ENCODE data around the gene MRPS27.

The MRPS27 gene

DNA sequence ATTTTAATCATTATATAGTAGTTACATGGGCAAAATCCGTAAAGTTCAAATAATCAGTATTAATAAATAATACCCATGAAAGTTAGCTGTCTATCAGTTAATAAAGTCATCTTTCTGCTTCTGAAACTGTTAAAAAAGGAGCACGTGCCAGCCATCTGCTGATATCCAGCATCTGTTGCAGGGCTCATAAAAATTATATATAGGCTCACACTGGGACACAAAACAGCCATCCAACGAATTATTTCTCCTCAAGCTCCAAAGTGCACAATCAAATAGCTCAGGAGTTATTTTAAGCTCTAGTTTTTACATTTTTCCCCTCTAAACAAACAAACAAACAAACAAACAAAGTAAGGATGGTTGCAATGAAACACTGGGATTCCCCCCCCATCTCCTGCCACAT, 48.3 kb downstream of the MRPS27 start:
- in situ Hi-C loops (cut with MboI; ENCODE audit: low pct_unique_long_range_greater_than_20kb, low sequenced_read_pairs): no loop called here
- no peak for DNase-seq

DNA sequence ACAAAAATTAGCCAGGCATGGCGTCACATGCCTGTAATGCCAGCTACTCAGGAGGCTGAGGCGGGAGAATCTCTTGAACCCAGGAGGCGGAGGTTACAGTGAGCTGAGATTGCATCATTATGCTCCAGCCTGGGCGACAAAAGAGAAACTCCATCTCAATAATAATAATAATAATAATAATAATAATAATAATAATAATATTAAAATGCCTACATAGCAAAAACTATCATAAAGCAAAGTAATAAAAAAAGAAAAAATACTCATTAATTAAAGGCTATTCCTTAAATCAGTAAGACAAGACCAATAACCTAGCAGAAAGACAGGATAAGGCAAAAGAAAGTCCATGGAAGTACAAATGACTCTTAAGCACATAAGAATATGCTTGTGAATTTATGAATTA, 50.0 kb downstream of the MRPS27 start:
- in situ Hi-C loops (cut with MboI; ENCODE audit: low pct_unique_long_range_greater_than_20kb, low sequenced_read_pairs): no loop called here
- DNase-seq: no peak

- in situ Hi-C loops (cut with MboI; ENCODE audit: low pct_unique_long_range_greater_than_20kb, low sequenced_read_pairs): no loop called here
- no peak for DNase-seq
Measured at GRCh38 chr5:72269411-72269780, 50.6 kb downstream of the MRPS27 start.

DNA sequence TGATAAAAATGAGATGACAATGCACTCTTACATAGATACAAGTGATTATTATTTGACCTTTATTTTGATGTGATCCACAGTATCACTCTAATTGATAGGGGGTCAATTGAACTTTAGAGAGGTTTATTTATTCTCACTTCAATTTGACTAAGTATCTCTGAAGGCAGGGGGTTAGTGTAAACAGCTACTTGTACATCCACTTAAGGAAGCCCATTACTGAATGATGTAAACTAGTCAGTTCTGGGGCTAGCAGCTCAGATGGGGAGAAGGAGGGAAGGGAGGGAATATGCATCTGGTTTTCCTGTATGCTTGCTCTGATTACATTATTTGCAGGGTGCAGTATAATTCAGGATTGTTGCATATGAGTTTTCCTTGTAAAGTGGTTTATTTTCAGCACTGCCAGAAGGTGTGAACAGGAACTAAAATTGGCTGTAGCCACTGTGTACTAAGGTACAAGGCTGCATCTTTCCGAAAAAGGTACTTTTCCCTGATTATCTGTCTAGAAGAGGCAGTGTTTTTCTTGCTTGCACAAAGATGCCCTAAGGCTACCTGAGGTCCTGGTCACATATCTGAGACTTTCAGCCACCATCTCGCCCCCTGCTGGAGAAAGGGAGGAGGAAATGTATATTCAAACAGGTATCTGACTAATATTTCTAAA, 51.2 kb downstream of the MRPS27 start:
- in situ Hi-C loops (cut with MboI; ENCODE audit: low pct_unique_long_range_greater_than_20kb, low sequenced_read_pairs): no loop called here
- DNase-seq: peak; percentile 20

GRCh38 chr5:72268260-72268659, 51.8 kb downstream of the MRPS27 start:
- in situ Hi-C loops (cut with MboI; ENCODE audit: low pct_unique_long_range_greater_than_20kb, low sequenced_read_pairs): no loop called here
- no peak for DNase-seq

DNA sequence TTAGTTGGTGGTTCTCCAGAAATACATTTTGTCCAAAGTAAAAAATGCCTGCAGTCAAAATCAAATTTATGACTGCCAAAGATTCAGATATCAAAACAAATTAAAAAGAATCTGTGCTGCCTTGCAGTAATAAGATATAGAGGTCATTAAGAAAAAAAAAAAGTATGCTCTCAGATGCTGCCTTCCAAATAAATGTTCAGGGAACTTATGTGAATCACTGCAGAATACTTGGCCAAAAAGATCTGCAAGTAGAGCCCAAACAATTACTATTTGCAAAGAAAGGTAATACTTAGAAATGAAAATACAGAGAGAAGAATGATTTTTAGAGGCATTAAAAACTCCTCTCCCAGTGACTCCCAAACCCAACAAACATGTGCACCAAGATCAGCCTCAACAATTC, 52.4 kb downstream of the MRPS27 start:
- in situ Hi-C loops (cut with MboI; ENCODE audit: low pct_unique_long_range_greater_than_20kb, low sequenced_read_pairs): no loop called here
- DNase-seq: no peak

GRCh38 chr5:72266862-72267261, 53.2 kb downstream of the MRPS27 start:
- in situ Hi-C loops (cut with MboI; ENCODE audit: low pct_unique_long_range_greater_than_20kb, low sequenced_read_pairs): no loop called here
- no peak for DNase-seq

DNA sequence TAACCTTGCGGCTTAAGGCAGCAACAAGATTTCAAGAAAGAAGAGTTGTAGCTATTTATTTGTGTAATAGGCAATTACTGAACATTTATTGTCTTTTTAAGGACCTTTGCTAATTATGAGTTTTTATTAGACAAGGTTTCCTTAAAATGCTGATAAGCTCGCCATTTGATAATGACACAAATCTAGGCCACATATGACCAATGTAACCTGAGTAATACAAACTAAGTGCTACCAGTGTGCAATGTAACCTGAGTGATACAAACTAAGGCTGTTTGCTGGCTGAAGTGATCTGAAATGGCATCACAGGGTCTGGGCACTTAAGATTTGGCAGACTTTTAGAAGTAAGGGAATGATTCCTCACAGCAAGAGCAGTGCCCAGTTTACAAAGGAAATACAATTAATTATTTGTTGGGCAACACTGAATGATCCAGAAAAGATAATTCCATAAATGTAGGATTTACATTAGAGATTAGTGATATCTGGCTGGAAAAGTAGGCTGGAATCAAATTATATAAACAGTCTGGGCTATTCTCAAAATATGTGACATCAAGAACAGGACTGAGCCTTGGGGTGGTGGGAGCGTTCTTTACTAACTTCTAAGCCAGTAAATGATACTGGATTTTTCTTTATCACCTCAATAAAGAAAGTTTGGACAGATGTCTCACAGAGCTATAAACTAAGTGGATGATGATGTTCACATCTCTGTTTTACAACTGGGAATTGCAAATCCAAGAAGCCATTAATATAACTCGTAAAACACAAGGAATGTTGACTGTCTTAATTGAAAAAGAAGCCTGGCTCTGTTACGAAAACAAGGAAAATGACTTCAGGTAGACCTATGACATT, 54.8 kb downstream of the MRPS27 start:
- no peak for DNase-seq
- in situ Hi-C loops (cut with MboI; ENCODE audit: low pct_unique_long_range_greater_than_20kb, low sequenced_read_pairs): no loop called here

DNA sequence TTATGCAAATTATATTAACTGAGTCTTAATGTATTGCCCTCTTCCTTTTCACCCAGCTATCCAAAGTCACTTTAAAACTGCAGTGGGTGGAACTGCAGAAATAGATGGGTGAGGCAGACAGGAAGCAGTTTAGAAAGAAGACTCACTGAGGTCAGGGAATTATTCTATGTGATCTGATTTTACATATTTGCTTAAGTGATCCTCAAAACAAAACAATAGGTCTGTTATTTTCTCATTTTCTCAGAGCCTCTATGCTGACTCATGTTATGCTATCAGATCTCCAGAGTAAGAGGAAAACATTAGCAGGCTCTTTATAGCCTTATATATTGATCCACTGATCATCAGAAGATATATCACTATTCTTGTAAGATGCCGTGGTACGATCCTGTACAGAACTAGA, 63.5 kb downstream of the MRPS27 start:
- in situ Hi-C loops (cut with MboI; ENCODE audit: low pct_unique_long_range_greater_than_20kb, low sequenced_read_pairs): no loop called here
- DNase-seq: no peak

DNA sequence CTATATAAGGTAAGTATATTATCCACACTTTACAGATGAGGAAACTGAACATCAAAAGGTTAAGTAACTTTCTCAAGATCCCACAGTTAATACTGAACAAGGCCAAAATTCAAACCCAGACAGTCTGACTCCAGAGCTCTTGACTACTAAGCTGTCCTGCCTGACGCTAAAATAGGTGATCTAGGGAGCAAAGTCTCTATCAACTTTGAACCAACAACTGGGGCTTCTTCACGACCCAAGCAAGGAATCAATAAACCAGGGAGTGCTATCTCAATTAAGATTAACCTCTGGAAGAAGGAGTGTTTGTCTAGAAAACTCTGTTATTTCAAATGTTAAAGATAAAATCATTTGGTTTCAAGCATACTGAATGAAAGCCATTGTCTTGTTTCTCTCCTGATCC, 64.4 kb downstream of the MRPS27 start:
- in situ Hi-C loops (cut with MboI; ENCODE audit: low pct_unique_long_range_greater_than_20kb, low sequenced_read_pairs): no loop called here
- DNase-seq: no peak

DNA sequence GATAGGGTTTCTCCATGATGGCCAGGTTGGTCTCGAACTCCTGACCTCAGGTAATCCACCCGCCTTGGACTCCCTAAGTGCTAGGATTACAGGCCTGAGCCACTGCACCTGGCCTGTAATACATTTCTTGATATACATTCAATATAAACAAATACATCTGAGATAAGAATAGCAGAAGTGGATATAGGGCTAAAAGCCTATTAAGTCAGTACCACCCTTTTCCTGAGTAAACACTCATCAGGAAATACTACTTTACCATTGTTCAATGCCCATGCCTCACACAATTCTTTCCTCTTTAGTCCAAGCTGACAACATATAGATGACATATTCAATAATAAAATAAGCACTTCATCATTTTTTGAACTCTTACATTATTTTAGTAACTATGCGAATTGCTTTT, 64.8 kb downstream of the MRPS27 start:
- in situ Hi-C loops (cut with MboI; ENCODE audit: low pct_unique_long_range_greater_than_20kb, low sequenced_read_pairs): no loop called here
- no peak for DNase-seq

DNA sequence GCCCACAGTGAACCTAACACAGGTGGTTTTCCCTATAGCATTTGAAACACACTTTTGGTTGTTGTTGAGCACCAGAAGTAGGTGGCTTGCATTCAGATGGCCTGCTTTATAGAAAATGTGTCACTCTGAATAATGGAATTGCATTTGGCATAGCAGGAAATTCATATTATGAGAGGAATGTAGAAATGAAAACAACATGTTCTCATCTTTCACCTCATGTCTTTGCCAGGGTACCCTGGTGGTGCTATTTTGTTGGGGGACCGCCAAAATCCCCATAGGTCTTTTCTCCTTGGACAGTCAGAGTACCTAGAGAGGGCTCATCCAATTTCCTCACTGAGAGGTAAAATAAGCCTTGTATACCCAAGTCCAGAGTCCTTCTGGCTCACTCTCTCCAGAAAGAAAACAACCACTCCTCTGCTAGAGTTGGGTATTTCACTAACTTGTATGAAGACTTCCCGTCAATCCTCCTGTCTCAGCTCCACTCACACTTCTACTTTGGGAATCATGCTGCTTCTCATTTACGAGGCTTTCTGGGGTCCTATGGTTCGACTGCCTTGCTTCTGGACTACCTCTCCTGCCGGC, 67.4 kb downstream of the MRPS27 start:
- no peak for DNase-seq
- in situ Hi-C loops (cut with MboI; ENCODE audit: low pct_unique_long_range_greater_than_20kb, low sequenced_read_pairs): no loop called here

DNA sequence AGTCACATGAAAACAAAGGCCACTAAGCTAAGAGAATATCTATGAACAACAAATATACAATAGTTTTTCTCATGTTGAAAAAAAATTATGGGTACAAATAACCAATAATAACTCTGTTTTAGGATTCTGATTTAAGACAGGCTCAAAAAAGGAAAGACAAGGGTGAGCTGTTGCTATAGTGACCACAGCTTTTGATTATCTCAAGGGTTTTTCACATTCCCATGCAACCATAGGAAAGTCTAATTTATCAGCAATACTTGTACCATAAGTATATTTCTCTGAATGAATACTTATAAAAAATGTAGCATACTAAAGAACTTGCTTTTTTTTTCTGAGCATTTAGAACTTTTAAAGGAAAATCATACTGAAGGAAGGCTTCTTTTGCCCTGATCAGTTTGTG, 68.0 kb downstream of the MRPS27 start:
- no peak for DNase-seq
- in situ Hi-C loops (cut with MboI; ENCODE audit: low pct_unique_long_range_greater_than_20kb, low sequenced_read_pairs): no loop called here

- no peak for DNase-seq
- in situ Hi-C loops (cut with MboI; ENCODE audit: low pct_unique_long_range_greater_than_20kb, low sequenced_read_pairs): no loop called here
Measured at GRCh38 chr5:72251386-72251785, 68.7 kb downstream of the MRPS27 start.

- no peak for DNase-seq
- in situ Hi-C loops (cut with MboI; ENCODE audit: low pct_unique_long_range_greater_than_20kb, low sequenced_read_pairs): no loop called here
Measured at GRCh38 chr5:72248410-72248981, 71.5 kb downstream of the MRPS27 start.

GRCh38 chr5:72246954-72247442, 73.0 kb downstream of the MRPS27 start:
- no peak for DNase-seq
- in situ Hi-C loops (cut with MboI; ENCODE audit: low pct_unique_long_range_greater_than_20kb, low sequenced_read_pairs): no loop called here

DNA sequence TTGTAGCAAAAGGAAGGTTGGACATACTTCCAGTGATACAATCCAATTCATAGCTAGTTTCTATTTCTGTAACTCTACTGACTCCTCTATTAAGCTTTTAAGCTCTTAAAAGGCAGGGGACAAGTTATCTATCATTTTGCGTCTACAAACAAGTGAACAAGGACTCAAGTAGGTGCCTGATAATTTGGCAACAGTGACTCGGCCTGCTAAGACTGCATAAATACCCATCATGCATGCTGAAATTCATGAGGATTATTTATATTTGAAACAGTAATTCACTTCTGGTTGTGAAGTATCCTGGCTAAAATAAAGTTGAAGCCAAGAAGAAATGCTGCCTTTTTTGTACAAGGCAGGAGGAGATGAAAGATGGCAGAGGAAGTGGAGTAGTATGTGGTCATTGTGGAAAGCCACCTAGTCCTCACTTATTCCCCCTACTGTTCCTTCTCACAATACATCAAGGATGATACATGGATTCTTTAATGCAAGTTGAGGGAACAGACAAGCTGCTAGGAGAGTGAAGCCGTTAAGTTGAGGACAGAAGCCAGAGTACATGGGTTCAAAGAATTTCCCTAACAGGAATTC, 74.0 kb downstream of the MRPS27 start:
- in situ Hi-C loops (cut with MboI; ENCODE audit: low pct_unique_long_range_greater_than_20kb, low sequenced_read_pairs): no loop called here
- DNase-seq: peak; percentile 76

GRCh38 chr5:72245546-72245945, 74.5 kb downstream of the MRPS27 start:
- DNase-seq: no peak
- in situ Hi-C loops (cut with MboI; ENCODE audit: low pct_unique_long_range_greater_than_20kb, low sequenced_read_pairs): no loop called here

DNA sequence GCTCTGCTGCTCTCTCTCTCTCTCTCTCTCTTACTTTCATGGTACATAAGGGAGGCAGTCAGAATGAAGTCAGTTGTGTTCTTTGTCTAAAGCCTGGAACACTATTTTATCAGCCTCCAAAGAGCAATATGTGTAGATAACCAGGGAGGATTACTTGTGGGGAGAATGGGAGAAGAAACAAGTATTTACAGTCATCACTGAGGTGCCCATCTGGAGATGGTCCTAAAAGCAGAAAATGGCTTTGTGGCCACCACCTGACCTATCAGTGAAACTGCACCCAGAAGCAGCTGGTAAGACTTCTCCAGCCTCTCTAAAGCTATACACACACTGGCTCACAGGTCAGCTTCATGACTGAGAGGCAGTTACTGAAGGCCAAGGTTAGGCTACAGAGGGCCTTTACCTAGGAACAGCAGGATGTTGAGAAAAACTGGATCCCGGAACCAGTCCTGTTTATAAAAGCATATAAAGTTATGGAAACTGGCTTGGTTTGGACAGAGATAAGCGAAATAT, 75.1 kb downstream of the MRPS27 start:
- in situ Hi-C loops (cut with MboI; ENCODE audit: low pct_unique_long_range_greater_than_20kb, low sequenced_read_pairs): no loop called here

DNA sequence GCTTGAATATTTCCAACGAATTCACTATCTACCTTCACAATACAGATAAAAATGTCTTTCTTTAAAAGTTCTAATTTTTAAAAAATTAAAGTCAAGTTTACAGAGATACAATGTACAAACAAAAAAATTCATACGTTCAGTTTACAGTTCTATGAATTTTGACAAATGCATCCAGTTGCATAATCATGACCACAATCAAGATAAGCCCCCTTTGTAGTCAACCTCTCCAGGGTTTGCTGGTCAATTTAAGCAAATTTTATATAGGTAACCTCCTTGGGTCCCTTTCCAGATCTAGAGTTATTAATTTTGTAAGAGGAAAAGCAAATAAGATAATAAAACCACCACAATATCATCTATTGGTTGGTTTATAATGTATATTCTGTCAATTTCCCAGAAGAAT, 76.3 kb downstream of the MRPS27 start:
- in situ Hi-C loops (cut with MboI; ENCODE audit: low pct_unique_long_range_greater_than_20kb, low sequenced_read_pairs): no loop called here
- no peak for DNase-seq

More for the DNA sequence above, 75.1 kb downstream of the MRPS27 start:
- peak; percentile 16 for DNase-seq

Measured in KBM-7 (cell line).